GM03348 (cell line): ENCODE results near the gene ABCF2.

Source experiments
- DNase-seq: peaks from one replicate; pipeline ENCODE4 v3.0.0; 2012; ENCODE audit warnings: low spot score

Gene ABCF2

DNA sequence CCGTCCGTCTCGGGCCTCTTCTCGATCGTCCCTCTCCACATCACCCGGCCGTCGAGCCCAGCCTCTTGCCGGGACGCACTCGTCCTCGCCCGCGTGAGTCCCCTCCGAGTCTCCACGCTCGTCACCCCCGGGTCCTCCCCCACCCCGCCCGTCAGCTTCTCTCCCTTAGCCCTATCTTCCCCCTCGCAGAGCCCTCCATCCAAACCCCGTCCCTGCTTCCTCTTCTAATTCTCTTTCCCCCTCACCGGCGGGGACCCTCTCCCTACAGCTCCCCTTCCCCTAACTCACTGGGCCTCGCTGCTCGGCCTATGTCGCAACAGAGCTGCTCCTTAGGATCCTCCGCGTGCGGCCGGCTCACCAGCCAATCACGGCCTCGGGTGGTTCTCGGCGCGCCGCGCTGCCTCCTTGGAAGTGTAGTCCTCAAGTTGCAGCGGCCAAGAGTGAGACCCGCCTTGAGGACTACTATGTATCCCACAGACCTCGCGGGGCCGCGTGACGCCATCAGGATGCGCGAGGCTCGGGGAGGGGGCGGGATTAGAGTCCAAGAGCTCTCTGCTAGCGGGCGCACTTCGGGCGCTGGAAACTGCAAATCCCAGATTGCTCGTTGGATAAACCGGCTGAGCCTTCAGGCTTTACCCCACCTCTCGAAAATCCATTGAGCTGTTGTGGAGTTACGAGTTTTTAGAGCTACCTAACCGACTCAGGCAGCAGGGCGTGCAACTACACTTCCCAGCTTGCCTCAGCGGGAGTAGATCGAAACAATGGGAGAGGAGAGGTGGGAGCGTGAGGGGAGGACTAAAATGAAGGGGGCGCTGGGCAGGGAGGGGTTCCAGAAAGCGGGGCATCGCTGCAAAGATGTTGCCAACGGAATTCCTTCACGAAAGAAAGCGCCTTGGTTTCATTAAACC lies at the start of gene ABCF2:
ABCF2 (minus strand) TSS at position 331 of the 908 bp plus-strand sequence. CDS start 747 bp downstream, outside the sequence.
- peak; percentile 99 for DNase-seq

DNA sequence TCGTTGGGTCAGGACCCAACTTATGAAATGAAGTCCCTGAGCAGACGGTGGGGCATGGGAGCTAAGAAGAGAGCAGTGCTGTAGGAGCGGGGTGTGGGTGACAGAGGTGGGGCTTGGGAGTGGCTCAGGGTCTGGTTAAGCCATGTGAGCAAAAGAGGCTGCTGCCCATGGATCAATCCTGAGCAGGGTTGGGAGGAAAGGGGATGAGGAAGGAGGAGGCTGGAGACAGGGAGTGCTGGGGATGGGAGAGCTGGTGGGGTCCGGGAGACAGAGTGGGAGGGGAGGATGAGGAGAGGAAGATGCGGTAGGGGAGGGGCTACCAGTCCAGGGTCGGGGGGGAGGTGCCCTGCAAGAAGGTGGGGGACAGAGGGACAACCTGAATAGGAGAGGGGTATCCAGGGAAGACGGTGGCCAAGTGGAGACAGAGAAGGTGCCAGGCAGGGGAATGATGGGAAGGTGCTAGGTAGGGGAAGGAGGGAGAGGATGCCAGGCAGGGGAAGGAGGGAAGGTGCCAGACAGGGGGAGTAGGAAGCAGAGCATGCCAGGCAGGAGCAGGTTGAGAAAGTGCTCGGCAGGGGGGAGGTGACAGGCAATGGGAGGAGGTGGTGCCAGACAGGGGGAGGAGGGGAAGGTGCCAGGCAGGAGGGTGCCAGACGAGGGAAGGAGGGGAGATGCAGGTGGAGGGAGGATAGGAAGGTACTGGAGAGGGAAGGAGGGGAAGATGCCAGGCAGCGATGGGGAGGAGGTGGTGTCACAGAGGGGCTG lies 49.0 kb upstream of the ABCF2 start:
- DNase-seq: no peak

DNA sequence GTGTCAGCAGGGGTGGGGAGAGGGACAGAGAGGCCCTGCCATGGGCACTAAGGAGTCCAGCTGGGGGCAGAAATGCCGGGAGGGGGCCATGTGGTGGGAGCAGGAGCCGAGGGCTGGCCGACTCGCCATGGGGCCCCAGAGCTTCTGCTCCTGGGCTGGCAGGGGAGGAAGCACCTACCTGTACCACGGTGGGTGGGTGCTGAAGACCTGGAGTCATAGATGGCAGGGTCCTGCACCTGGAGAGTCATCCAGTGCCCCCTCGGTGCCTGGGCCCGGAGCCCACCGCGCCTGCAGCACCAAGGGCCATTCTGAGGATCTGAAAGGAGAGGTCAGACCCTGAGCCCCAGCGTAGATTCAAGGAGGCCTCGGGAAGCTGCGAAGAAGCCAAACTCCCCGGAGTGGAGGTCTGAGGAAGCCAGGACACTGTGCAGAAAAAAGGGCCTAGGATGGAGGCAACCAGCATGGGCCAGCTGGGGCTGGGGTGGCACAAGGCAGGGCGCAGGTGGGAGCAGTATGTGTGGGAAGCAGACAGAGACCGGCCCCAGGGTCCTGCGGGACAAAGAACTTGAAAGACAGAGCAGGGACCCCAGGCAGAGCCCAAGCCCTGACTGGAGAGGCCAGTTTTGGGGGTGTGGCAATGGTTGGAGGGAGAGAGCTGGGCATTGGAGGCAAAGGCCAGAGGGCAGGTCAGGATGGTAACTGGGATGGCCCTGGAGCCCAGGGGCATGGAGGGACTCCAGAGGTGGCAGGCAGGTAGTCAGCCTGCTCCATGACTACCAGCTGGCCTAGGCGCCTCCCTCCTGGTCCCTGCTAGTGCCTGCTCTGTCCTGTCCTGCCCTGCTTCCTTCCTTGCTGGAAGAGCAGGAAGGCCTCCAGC lies 48.2 kb upstream of the ABCF2 start:
- no peak for DNase-seq

DNA sequence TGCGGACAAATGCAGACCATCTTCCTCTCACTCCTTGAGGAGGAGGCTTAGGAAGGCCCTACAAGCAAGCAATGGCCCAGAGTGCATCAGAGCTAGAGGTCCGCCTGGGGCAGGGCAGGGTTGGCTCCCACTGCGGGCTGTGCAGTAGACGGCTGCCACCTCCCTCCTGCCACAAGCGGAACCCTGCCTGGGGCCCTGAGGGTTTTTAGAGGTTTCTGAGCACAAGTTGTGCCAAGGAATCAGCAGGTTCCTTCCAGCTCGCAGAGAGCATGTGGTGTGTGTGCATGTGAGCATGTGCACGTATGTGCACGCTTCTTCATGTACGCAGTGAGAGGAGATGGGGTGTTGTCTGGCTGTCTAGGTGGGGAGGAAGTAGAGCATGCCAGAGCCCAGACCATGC lies 47.4 kb upstream of the ABCF2 start:
- no peak for DNase-seq

DNA sequence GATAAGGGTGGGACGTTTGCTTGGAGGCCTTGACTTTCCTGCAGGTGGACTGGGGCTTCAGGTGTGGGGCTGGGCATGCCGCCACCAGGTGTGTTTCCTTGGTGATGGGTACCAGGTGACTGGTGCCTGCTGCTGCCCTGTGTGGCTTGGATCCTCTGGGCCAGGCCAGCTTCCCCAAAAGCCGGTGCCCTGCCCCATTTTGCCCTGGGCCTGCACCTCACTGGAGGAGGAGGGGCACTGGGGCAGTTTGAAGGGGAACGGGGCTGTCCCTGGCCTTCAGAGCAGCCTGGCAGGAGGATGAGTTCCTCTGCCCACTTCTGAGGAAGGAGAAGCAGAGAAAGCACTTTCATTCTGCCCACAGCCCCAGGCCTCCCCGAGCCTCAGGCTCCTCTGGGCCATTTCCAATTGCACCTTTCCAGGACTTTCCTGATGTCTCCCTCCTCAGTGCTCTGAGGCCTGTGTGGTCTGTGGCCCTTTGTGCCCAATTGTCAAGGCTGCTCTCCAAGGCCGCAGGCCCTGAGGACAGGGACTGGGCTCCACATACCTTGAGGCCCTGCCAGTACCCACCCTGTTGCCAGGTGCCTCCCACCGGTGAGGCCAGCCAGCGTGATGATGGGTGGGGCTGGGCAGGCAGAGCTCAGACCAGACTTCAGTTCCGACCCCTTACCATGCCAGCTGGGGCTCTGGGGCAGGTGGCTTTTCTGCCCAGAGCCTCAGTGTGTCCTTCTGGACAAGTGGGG lies 46.8 kb upstream of the ABCF2 start:
- DNase-seq: no peak

DNA sequence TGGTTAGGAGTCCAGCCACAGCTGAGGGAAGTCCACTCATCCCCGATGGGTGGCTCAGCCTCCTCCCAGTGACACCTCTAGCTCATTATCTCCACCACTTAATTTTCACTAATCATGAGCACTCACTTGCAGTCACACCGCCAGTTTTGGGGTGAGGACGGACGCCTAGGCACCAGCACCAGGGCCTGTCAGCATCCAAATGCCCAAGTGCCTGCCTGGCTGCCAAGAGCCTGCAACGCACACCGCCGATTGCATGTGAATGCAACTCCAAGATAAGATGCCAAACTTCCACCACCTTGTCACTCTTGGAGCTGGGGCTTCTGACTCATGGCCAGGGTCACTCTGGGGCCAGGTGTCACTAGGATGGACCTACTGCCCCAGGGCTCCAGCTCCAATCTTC lies 45.9 kb upstream of the ABCF2 start:
- no peak for DNase-seq

DNA sequence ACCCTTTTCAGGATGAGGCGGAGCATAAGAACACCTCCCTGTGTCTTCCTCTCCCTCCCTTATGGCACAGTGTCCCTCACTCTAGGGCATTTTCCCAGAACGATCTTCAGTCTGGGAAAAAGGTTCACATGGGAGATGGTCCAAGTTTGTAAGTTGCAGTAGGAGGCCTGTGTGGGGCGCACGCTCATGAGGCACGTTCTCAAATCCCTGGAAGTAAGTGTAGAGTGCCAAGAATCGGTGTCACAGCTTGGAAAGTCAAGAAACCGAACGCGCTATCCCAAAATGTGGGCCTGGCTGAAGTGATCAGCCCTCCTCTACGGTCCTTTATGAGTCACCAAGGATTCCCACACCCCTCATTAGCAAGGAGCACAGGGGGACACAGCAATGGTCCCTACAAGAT lies 45.4 kb upstream of the ABCF2 start:
- no peak for DNase-seq

- DNase-seq: peak; percentile 59
These were observed 44.8 kb upstream of the ABCF2 start for GRCh38 chr7:151271699-151272355.

GRCh38 chr7:151269511-151269910 lies 42.5 kb upstream of the ABCF2 start:
- DNase-seq: no peak

DNA sequence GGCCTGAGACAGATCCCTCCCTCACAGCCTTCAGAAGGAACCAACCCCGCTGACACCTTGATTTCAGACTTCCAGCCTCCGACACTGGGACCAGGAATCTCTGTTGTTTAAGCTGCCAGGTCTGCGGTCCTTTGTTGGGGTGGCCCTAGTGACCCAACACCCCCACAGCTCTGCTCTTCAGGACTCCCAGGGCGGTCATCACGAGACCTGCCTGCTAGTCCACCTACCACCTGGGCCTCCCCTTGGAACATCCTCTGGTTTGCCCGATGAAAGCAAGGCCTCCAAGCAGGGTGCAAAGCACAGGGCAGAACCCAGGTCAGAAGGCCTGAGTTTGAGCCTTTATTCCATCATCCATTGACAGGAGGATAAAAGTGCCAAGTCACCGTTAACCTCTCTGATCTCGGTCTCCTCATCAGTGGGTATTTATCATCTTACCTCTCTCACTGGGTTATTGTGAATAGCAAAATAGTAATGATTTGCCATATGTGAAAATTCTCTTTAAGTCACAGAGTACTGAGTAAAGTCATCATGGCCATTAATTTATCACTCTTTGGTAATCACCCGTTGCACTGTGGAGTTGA lies 38.4 kb upstream of the ABCF2 start:
- DNase-seq: no peak

- DNase-seq: no peak
These were observed 37.6 kb upstream of the ABCF2 start for GRCh38 chr7:151264615-151265014.

DNA sequence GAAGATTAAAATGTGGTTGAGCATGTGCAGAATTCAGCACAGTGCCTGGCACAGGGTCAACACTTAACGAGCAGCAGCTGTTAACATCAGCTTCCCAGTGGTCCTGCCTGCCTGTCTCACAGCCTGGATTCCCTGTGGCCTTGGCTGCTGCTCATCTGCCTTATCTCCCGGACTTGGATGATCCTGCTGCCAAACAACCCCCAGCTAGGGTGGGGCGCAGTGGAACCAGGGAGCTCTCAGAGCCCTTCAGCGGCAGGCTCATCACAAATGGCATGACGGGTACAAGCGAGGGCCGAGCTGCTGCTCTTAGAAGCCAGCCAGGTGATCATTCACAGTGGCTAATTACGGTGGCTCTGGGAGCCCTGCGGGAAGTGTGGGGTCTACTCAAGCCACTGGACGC lies 34.5 kb upstream of the ABCF2 start:
- DNase-seq: no peak

- no peak for DNase-seq
These were observed 33.9 kb upstream of the ABCF2 start for GRCh38 chr7:151260883-151261282.

GRCh38 chr7:151260471-151260870 lies 33.5 kb upstream of the ABCF2 start:
- no peak for DNase-seq

GRCh38 chr7:151257990-151258389 lies 31.0 kb upstream of the ABCF2 start:
- no peak for DNase-seq

- peak; percentile 35 for DNase-seq
These were observed 29.5 kb upstream of the ABCF2 start for GRCh38 chr7:151256410-151257045.

DNA sequence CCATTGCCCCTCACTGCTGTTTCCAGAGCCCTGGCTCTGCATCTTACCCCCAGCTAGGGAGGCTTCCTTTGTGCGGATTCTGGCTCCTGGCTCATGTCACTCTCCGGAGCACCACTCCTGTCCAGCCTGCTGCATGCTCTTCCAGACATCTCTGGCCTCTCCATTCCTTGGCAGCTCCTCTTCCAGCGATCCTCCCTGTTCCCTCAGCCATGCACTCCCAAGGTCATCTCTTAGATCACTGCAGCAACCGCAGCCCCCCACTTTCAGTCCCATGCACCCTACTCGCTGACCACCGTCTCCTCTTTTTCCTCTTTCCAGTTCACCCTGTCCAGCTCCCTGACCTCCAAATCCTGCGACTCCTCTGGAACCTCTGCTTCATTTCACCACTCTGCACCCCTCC lies 28.4 kb upstream of the ABCF2 start:
- DNase-seq: no peak

- no peak for DNase-seq
These were observed 27.8 kb upstream of the ABCF2 start for GRCh38 chr7:151254851-151255250.

- DNase-seq: no peak
These were observed 27.3 kb upstream of the ABCF2 start for GRCh38 chr7:151254316-151254715.
